ENCODE data around the gene DNAH3. TPM values are rescaled to one million over a fixed set of nuclear protein-coding genes. Genes with fewer than 3 reads are reported as not detected.

The DNAH3 gene
- total RNA-seq, 1 experiment from 2014 or later = 0.15 TPM

GRCh38 chr16:20904507-20905081, 246.1 kb downstream of the DNAH3 start:
- CTCF ChIA-PET = no interaction called here
- Histone ChIP-seq H3K9ac (ENCODE audit: low read length) (peak overlapping the region; percentile 34), H3K9me2 (ENCODE audit: insufficient read depth) (no peaks in the 10 kb centered on the region), H3K27ac (ENCODE audit: low read depth, low read length) (peak overlapping the region; percentile 85), H3K27me3 (ENCODE audit: insufficient read depth, low read length) (no peaks in the 10 kb centered on the region), H4K20me1 (ENCODE audit: insufficient read depth) (no peaks in the 10 kb centered on the region), H3K4me3 (replicated peaks in 1 of 2; ENCODE audit: low read depth in 1 of 2, low read length in 2 of 2) (no peak overlapping the region), H3K9me3 (ENCODE audit: control insufficient read depth in 1 of 2, insufficient read depth in 1 of 2, low read depth in 1 of 2, low read length in 2 of 2) (no peaks in the 10 kb centered on the region), H3K79me2 (ENCODE audit: insufficient read depth, low read length) (peaks cover 23% of the 10 kb centered on the region), H3K4me2 (ENCODE audit: low read length) (peak overlapping the region; percentile 63), H2AFZ (ENCODE audit: low read depth, low read length, poor library complexity, severe bottlenecking) (no peak overlapping the region), H3K4me1 (ENCODE audit: control insufficient read depth in 1 of 2, insufficient read depth in 2 of 2, low read length in 2 of 2) (peaks cover 56 to 74% of the 10 kb centered on the region in 2 experiments), H3K36me3 (ENCODE audit: control insufficient read depth in 1 of 2, insufficient read depth in 2 of 2, low read length in 2 of 2) (no peaks in the 10 kb centered on the region)
- POLR2A ChIA-PET = interaction anchor here (1.5 kb wide), 1 partner anchor 10 kb away, joined by 5 read pairs; no protein-coding TSS in a partner anchor
- intact Hi-C loops (cut with micrococcal nuclease) = loop anchor here (5.0 to 10.0 kb wide), 3 partner anchors 37 to 400 kb away; no protein-coding TSS in a partner anchor
- RAD21 ChIA-PET (ENCODE audit: low non-redundant PET in 1 of 2, low total read pairs in 2 of 2, uncharacterized antibody in 2 of 2, unreplicated experiment in 2 of 2) = interaction anchor here (0.9 to 1.4 kb wide), 2 partner anchors 176 to 179 kb away, joined by 3 to 4 read pairs; no protein-coding TSS in a partner anchor
- BruUV-seq (replicated peaks) = no TSS peak
- peak; percentile 31 for ATAC-seq
- peak; percentile 85 for DNase-seq (ENCODE audit: low read depth, low spot score)
- TF ChIP-seq CTCF (IDR thresholded peaks at IDR 0.05 in 2 of 3, conservative IDR thresholded peaks at IDR 0.05 in 1 of 3; ENCODE audit: borderline replicate concordance in 1 of 3, insufficient read depth in 1 of 3, low read depth in 2 of 3, low read length in 2 of 3) (no peak), EZH2 (IDR thresholded peaks at IDR 0.05) (no peak), ATF3 (IDR thresholded peaks at IDR 0.05) (no peak), EZH2phosphoT487 (IDR thresholded peaks at IDR 0.05; ENCODE audit: borderline replicate concordance) (no peak), REST (IDR thresholded peaks at IDR 0.05; ENCODE audit: low read depth) (no peak), POLR2A (IDR thresholded peaks at IDR 0.05; ENCODE audit: borderline replicate concordance, extremely low read depth, insufficient read depth, insufficient read length) (no peak), MAX (IDR thresholded peaks at IDR 0.05) (no peak; the same call in 1 of the 2 replicates), CEBPB (IDR thresholded peaks at IDR 0.05; ENCODE audit: low read depth) (peak; percentile 70; the same call in 1 of the 2 replicates), ZBTB33 (IDR thresholded peaks at IDR 0.05; ENCODE audit: extremely low read depth, insufficient replicate concordance, low read length) (no peak), ELF1 (IDR thresholded peaks at IDR 0.05; ENCODE audit: borderline replicate concordance, low read depth) (no peak), CBX3 (IDR thresholded peaks at IDR 0.05; ENCODE audit: low read depth) (no peak; the same call in 1 of the 2 replicates), JUND (IDR thresholded peaks at IDR 0.05) (peak; percentile 82), SP1 (IDR thresholded peaks at IDR 0.05; ENCODE audit: low read depth) (peak; percentile 89), SIN3A (IDR thresholded peaks at IDR 0.05; ENCODE audit: low read depth) (peak; percentile 71), RAD21 (IDR thresholded peaks at IDR 0.05; ENCODE audit: low read depth) (peak; percentile 25), POLR2AphosphoS5 (IDR thresholded peaks at IDR 0.05; ENCODE audit: low read depth, low read length) (peak; percentile 68), TCF7L2 (IDR thresholded peaks at IDR 0.05; ENCODE audit: borderline replicate concordance, extremely low read depth, insufficient read depth, insufficient read length) (no peak), SRF (IDR thresholded peaks at IDR 0.05; ENCODE audit: low read depth) (0 out of 2 replicates have a peak, but pooled peaks have one; percentile 8), FOSL1 (IDR thresholded peaks at IDR 0.05; ENCODE audit: low read depth) (peak; percentile 44), YY1 (IDR thresholded peaks at IDR 0.05; ENCODE audit: extremely low read depth, insufficient replicate concordance, low read depth, low read length) (no peak)
